COLO668 (cell line): ENCODE data around the gene ZIM2.

Experiments
- DNase-seq: peaks from one replicate; lab custom pipeline; 2025; ENCODE audit not compliant: unreplicated experiment; lab: John Stamatoyannopoulos, UW

Gene ZIM2

GRCh38 chr19:56839652-56840450, 675 bp downstream of the ZIM2 start:
- DNase-seq = no peak

- DNase-seq = no peak
Observed at GRCh38 chr19:56838909-56839651, 1.4 kb downstream of the ZIM2 start.

GRCh38 chr19:56838024-56838908, 2.3 kb downstream of the ZIM2 start:
- no peak for DNase-seq

GRCh38 chr19:56837492-56838023, 3.0 kb downstream of the ZIM2 start:
- DNase-seq = no peak

GRCh38 chr19:56837004-56837403, 3.5 kb downstream of the ZIM2 start:
- DNase-seq = no peak

- DNase-seq = no peak
Observed at GRCh38 chr19:56836059-56836458, 4.5 kb downstream of the ZIM2 start.

GRCh38 chr19:56835401-56835800, 5.1 kb downstream of the ZIM2 start:
- DNase-seq = no peak

GRCh38 chr19:56834564-56835375, 5.8 kb downstream of the ZIM2 start:
- DNase-seq = no peak

- no peak for DNase-seq
Observed at GRCh38 chr19:56832352-56832928, 8.1 kb downstream of the ZIM2 start.

- DNase-seq = no peak
Observed at GRCh38 chr19:56831255-56831654, 9.3 kb downstream of the ZIM2 start.

- DNase-seq = no peak
Observed at GRCh38 chr19:56829596-56829995, 10.9 kb downstream of the ZIM2 start.

- no peak for DNase-seq
Observed at GRCh38 chr19:56827708-56828107, 12.8 kb downstream of the ZIM2 start.

GRCh38 chr19:56823956-56824355, 16.6 kb downstream of the ZIM2 start:
- no peak for DNase-seq

- no peak for DNase-seq
Observed at GRCh38 chr19:56823417-56823816, 17.1 kb downstream of the ZIM2 start.

- no peak for DNase-seq
Observed at GRCh38 chr19:56822755-56823154, 17.8 kb downstream of the ZIM2 start.

- DNase-seq = no peak
Observed at GRCh38 chr19:56821675-56822074, 18.9 kb downstream of the ZIM2 start.

- no peak for DNase-seq
Observed at GRCh38 chr19:56821209-56821608, 19.3 kb downstream of the ZIM2 start.

GRCh38 chr19:56819166-56819565, 21.4 kb downstream of the ZIM2 start:
- DNase-seq = no peak

- no peak for DNase-seq
Observed at GRCh38 chr19:56814656-56815055, 25.9 kb downstream of the ZIM2 start.

- no peak for DNase-seq
Observed at GRCh38 chr19:56813531-56813930, 27.0 kb downstream of the ZIM2 start.
